Cardiac muscle cell (in vitro differentiated cells and primary cell): ENCODE data around the gene SETD1A. TPM values are rescaled to one million over a fixed set of nuclear protein-coding genes. Genes with fewer than 3 reads are reported as not detected.

Source experiments
- DNase-seq, 2 donors: peaks; one replicate each; pipeline versions ENCODE4 v3.0.0 to v3.0.0-alpha.2; 2010 to 2017; ENCODE audit warnings: low read depth in 1 of 2, low spot score in 1 of 2
- H3K27ac ChIP-seq: fragments of 200-600 bp; sonication (generic); 2 replicates; pipeline ENCODE4 v1.5.1; 2016
- H3K27me3 ChIP-seq: fragments of 200-600 bp; sonication (generic); 2 replicates; pipeline ENCODE4 v1.6.0; 2016; ENCODE audit warnings: control low read depth
- H3K36me3 ChIP-seq: fragments of 200-600 bp; sonication (generic); 2 replicates; pipeline ENCODE4 v1.5.1; 2016; ENCODE audit warnings: control low read depth
- H3K4me1 ChIP-seq: fragments of 200-600 bp; sonication (generic); 2 replicates; pipeline ENCODE4 v1.8.1; 2017; ENCODE audit warnings: low read depth, mild to moderate bottlenecking, mixed run types
- H3K4me3 ChIP-seq: fragments of 200-600 bp; sonication (generic); 2 replicates; pipeline ENCODE4 v1.5.1; 2016; ENCODE audit warnings: mild to moderate bottlenecking
- H3K9me3 ChIP-seq: fragments of 200-600 bp; sonication (generic); 2 replicates; pipeline ENCODE4 v1.5.1; 2017; ENCODE audit warnings: low read depth, mild to moderate bottlenecking, control low read depth
- CTCF ChIP-seq: IDR thresholded peaks from 2 replicates; pipeline ENCODE4 v1.5.1; 2012; ENCODE audit warnings: low read depth, mild to moderate bottlenecking, low read length
- polyA plus RNA-seq: library from polyadenylated mRNA; unstranded; fragments of >200 nt; fragmentation: Nextera tagmentation; extraction: Ambion mirVana; gene quantifications from 2 replicates; pipeline ENCODE4 v1.2.1, GENCODE V29; 2016
- total RNA-seq: library from RNA; depleted of rRNA; stranded (reverse); fragments of >200 nt; gene quantifications from 2 replicates; pipeline ENCODE4 v1.2.3, GENCODE V29; 2016

SETD1A gene
- total RNA-seq (10.4 and 32.3 TPM in 2 replicates), polyA plus RNA-seq (1.9 and 4.4 TPM in 2 replicates)

GRCh38 chr16:30957456-30958174 is at the start of gene SETD1A:
Gene SETD1A, plus strand, starts transcription at chr16:30957754. Its CDS starts 978 bp downstream, at chr16:30958732.
- H3K27ac ChIP-seq, result peak within 1 kb of the TSS; percentile 100
- no peaks in the 10 kb centered on the region for H3K9me3 ChIP-seq
- H3K4me3 ChIP-seq, result peak within 1 kb of the TSS; percentile 68
- peaks cover 3% of the 10 kb centered on the region for H3K4me1 ChIP-seq
- DNase-seq, result peak; percentile 99
- H3K36me3 ChIP-seq, result peaks cover 22% of the 10 kb centered on the region
- H3K27me3 ChIP-seq, result no peaks in the 10 kb centered on the region
- no peak for TF ChIP-seq CTCF

GRCh38 chr16:30910427-30911029 is 47.0 kb upstream of the SETD1A start:
- Histone ChIP-seq H3K27me3 (no peaks in the 10 kb centered on the region), H3K9me3 (no peaks in the 10 kb centered on the region), H3K36me3 (no peaks in the 10 kb centered on the region), H3K4me3 (no peak overlapping the region), H3K27ac (no peak overlapping the region), H3K4me1 (no peaks in the 10 kb centered on the region)
- TF ChIP-seq CTCF, result no peak
- DNase-seq, result no peak

GRCh38 chr16:30912794-30913412 is 44.7 kb upstream of the SETD1A start:
- H3K4me1 ChIP-seq, result no peaks in the 10 kb centered on the region
- H3K36me3 ChIP-seq, result no peaks in the 10 kb centered on the region
- no peaks in the 10 kb centered on the region for H3K27me3 ChIP-seq
- H3K4me3 ChIP-seq, result no peak overlapping the region
- no peak overlapping the region for H3K27ac ChIP-seq
- no peak for TF ChIP-seq CTCF
- no peaks in the 10 kb centered on the region for H3K9me3 ChIP-seq
- DNase-seq, result no peak

GRCh38 chr16:30914830-30915229 is 42.7 kb upstream of the SETD1A start:
- no peak overlapping the region for H3K4me3 ChIP-seq
- TF ChIP-seq CTCF, result no peak
- no peaks in the 10 kb centered on the region for H3K4me1 ChIP-seq
- H3K27ac ChIP-seq, result no peak overlapping the region
- no peaks in the 10 kb centered on the region for H3K27me3 ChIP-seq
- no peaks in the 10 kb centered on the region for H3K36me3 ChIP-seq
- H3K9me3 ChIP-seq, result no peaks in the 10 kb centered on the region
- no peak for DNase-seq

GRCh38 chr16:30918614-30919013 is 38.9 kb upstream of the SETD1A start:
- no peak for DNase-seq
- Histone ChIP-seq H3K27ac (no peak overlapping the region), H3K4me1 (no peaks in the 10 kb centered on the region), H3K4me3 (no peak overlapping the region), H3K9me3 (no peaks in the 10 kb centered on the region), H3K36me3 (no peaks in the 10 kb centered on the region), H3K27me3 (no peaks in the 10 kb centered on the region)
- TF ChIP-seq CTCF, result no peak
